HG03097 (cell line): ENCODE data around the gene ARGLU1.
A peak's percentile ranks its signal among the peaks of the same experiment; 100 is the strongest.

Experiments
- ATAC-seq: cut with Tn5 transposase; IDR thresholded peaks from one replicate; pipeline ENCODE4 v1.9.1; 2021; ENCODE audit not compliant: unreplicated experiment, low FRiP score

ARGLU1 gene

GRCh38 chr13:106588367-106588766 is 20.4 kb upstream of the ARGLU1 start:
- ATAC-seq = no peak

- ATAC-seq = no peak
Observed at GRCh38 chr13:106587787-106588186, 19.9 kb upstream of the ARGLU1 start.

GRCh38 chr13:106586648-106587166 is 18.8 kb upstream of the ARGLU1 start:
- ATAC-seq = no peak

- ATAC-seq = no peak
Observed at GRCh38 chr13:106581225-106581624, 13.3 kb upstream of the ARGLU1 start.

GRCh38 chr13:106575896-106576295 is 8.0 kb upstream of the ARGLU1 start:
- ATAC-seq = no peak

GRCh38 chr13:106573868-106574267 is 5.9 kb upstream of the ARGLU1 start:
- ATAC-seq = no peak

GRCh38 chr13:106573284-106573846 is 5.4 kb upstream of the ARGLU1 start:
- ATAC-seq = no peak

GRCh38 chr13:106570299-106570852 is 2.4 kb upstream of the ARGLU1 start:
- peak; percentile 23 for ATAC-seq

GRCh38 chr13:106569233-106570095 is 1.5 kb upstream of the ARGLU1 start:
- ATAC-seq = no peak

- peak; percentile 21 for ATAC-seq
Observed at GRCh38 chr13:106568299-106569003, 514 bp upstream of the ARGLU1 start.

GRCh38 chr13:106566641-106567473 is 1.1 kb downstream of the ARGLU1 start:
- peak; percentile 41 for ATAC-seq

GRCh38 chr13:106565127-106565775 is 2.7 kb downstream of the ARGLU1 start:
- no peak for ATAC-seq

- ATAC-seq = no peak
Observed at GRCh38 chr13:106562301-106562700, 5.6 kb downstream of the ARGLU1 start.

GRCh38 chr13:106561551-106562170 is 6.3 kb downstream of the ARGLU1 start:
- peak; percentile 79 for ATAC-seq

- ATAC-seq = no peak
Observed at GRCh38 chr13:106560821-106561220, 7.1 kb downstream of the ARGLU1 start.

GRCh38 chr13:106558527-106558926 is 9.4 kb downstream of the ARGLU1 start:
- ATAC-seq = no peak

GRCh38 chr13:106555631-106556328 is 12.2 kb downstream of the ARGLU1 start:
- ATAC-seq = no peak

GRCh38 chr13:106551751-106552150 is 16.2 kb downstream of the ARGLU1 start:
- ATAC-seq = no peak

GRCh38 chr13:106551350-106551749 is 16.6 kb downstream of the ARGLU1 start:
- no peak for ATAC-seq
